Activated T-cell treated with anti-CD3 and anti-CD28 coated beads, Interleukin-2, amount 50 U/mL, for 72 hours (primary cell): ENCODE results near the gene SMU1. TPM values are rescaled to one million over a fixed set of nuclear protein-coding genes. Genes with fewer than 3 reads are reported as not detected.

Experiments
- ATAC-seq, 2 donors: fragments of 150-1000 bp; cut with Tn5 transposase; replicated peaks in 1 of 2; 2 replicates each; pipeline ENCODE4 v1.10.0; 2021; ENCODE audit warnings: moderate library complexity in 2 of 2, mild to moderate bottlenecking in 1 of 2
- DNase-seq, 2 donors: peaks; one replicate each; pipeline ENCODE4 v3.0.0; 2021 to 2022; ENCODE audit warnings: mixed read lengths in 1 of 2
- H3K27ac Mint-ChIP-seq: one replicate; pipeline ENCODE4 v1.8.0; 2022; ENCODE audit warnings: mild to moderate bottlenecking, moderate library complexity, mixed read lengths
- H3K27me3 Mint-ChIP-seq: one replicate; pipeline ENCODE4 v1.8.0; 2022; ENCODE audit warnings: low read depth, mixed read lengths
- H3K36me3 Mint-ChIP-seq, 2 donors: one replicate each; pipeline ENCODE4 v1.8.0; 2022; ENCODE audit warnings: mixed read lengths in 2 of 2, mild to moderate bottlenecking in 1 of 2; ENCODE audit not compliant: insufficient read depth in 2 of 2
- H3K4me1 Mint-ChIP-seq: one replicate; pipeline ENCODE4 v1.8.0; 2022; ENCODE audit warnings: low read depth, mixed read lengths
- H3K4me3 Mint-ChIP-seq, 2 donors: one replicate each; pipeline ENCODE4 v1.8.0; 2022; ENCODE audit warnings: mild to moderate bottlenecking in 2 of 2, mixed read lengths in 2 of 2, moderate library complexity in 2 of 2
- H3K9me3 Mint-ChIP-seq, 2 donors: one replicate each; pipeline ENCODE4 v1.8.0; 2022; ENCODE audit warnings: mixed read lengths in 2 of 2
- total RNA-seq, 2 donors: library from RNA; stranded (reverse); gene quantifications; one replicate each; pipeline ENCODE4 v1.2.3, GENCODE V29; 2022

SMU1 gene
- total RNA-seq, 2 donors from 2014 or later, result 23.4 to 27.6 TPM

GRCh38 chr9:33029231-33029786, 47.2 kb downstream of the SMU1 start:
- H3K4me1 Mint-ChIP-seq, result peaks cover 77% of the 10 kb centered on the region
- peak overlapping the region; percentile 91 to 94 for H3K4me3 Mint-ChIP-seq

GRCh38 chr9:33025572-33026342, 50.7 kb downstream of the SMU1 start:
- peak; percentile 83 to 84 for DNase-seq
- Mint-ChIP-seq H3K27ac (peak overlapping the region; percentile 97), H3K36me3 (peaks cover 18 to 52% of the 10 kb centered on the region in 2 donors), H3K9me3 (no peaks in the 10 kb centered on the region), H3K27me3 (no peaks in the 10 kb centered on the region), H3K4me3 (peak overlapping the region; percentile 91 to 94), H3K4me1 (peaks cover 83% of the 10 kb centered on the region)
- peak; percentile 59 to 61 for ATAC-seq

More at GRCh38 chr9:33029231-33029786, 47.2 kb downstream of the SMU1 start:
- DNase-seq (no peak), ATAC-seq (no peak)
- peaks cover 25 to 68% of the 10 kb centered on the region in 2 donors for H3K36me3 Mint-ChIP-seq
- no peaks in the 10 kb centered on the region for H3K27me3 Mint-ChIP-seq
- H3K9me3 Mint-ChIP-seq, result no peaks in the 10 kb centered on the region
- peak overlapping the region; percentile 93 for H3K27ac Mint-ChIP-seq

- peak within 1 kb of the TSS; percentile 91 to 94 for H3K4me3 Mint-ChIP-seq
- peak; percentile 82 to 84 for ATAC-seq
- no peaks in the 10 kb centered on the region for H3K9me3 Mint-ChIP-seq
- H3K36me3 Mint-ChIP-seq, result peaks cover 15 to 56% of the 10 kb centered on the region in 2 donors
- peak; percentile 94 to 98 for DNase-seq
- H3K4me1 Mint-ChIP-seq, result peaks cover 81% of the 10 kb centered on the region
- peak within 1 kb of the TSS; percentile 97 for H3K27ac Mint-ChIP-seq
- H3K27me3 Mint-ChIP-seq, result no peaks in the 10 kb centered on the region
Measured at GRCh38 chr9:33024966-33025571, 51.4 kb downstream of the SMU1 start, which contains the start of gene DNAJA1. DNAJA1 (plus strand) TSS chr9:33025273; CDS start chr9:33026485, 1,212 bp downstream.

GRCh38 chr9:33024126-33024965, 52.1 kb downstream of the SMU1 start:
- Mint-ChIP-seq H3K27ac (peak overlapping the region; percentile 36), H3K4me1 (peaks cover 74% of the 10 kb centered on the region), H3K36me3 (peaks cover 10 to 49% of the 10 kb centered on the region in 2 donors), H3K27me3 (no peaks in the 10 kb centered on the region), H3K4me3 (peak overlapping the region; percentile 91 to 94), H3K9me3 (no peaks in the 10 kb centered on the region)
- DNase-seq (peak in 1 of 2 donors; percentile 28), ATAC-seq (no peak)

GRCh38 chr9:33023661-33024060, 52.8 kb downstream of the SMU1 start:
- Mint-ChIP-seq H3K27ac (peak overlapping the region; percentile 75), H3K4me1 (peaks cover 67% of the 10 kb centered on the region), H3K9me3 (no peaks in the 10 kb centered on the region), H3K27me3 (no peaks in the 10 kb centered on the region), H3K4me3 (peak overlapping the region; percentile 91 to 94), H3K36me3 (peaks cover 10 to 45% of the 10 kb centered on the region in 2 donors)
- no peak for ATAC-seq
- DNase-seq, result no peak

GRCh38 chr9:33022755-33023154, 53.7 kb downstream of the SMU1 start:
- DNase-seq, result no peak
- no peak for ATAC-seq
- no peaks in the 10 kb centered on the region for H3K9me3 Mint-ChIP-seq
- H3K27me3 Mint-ChIP-seq, result no peaks in the 10 kb centered on the region
- H3K4me3 Mint-ChIP-seq, result peak overlapping the region; percentile 91 to 94
- H3K36me3 Mint-ChIP-seq, result peaks cover 8 to 36% of the 10 kb centered on the region in 2 donors
- H3K27ac Mint-ChIP-seq, result peak overlapping the region; percentile 75
- peaks cover 58% of the 10 kb centered on the region for H3K4me1 Mint-ChIP-seq

GRCh38 chr9:33022303-33022702, 54.2 kb downstream of the SMU1 start:
- Mint-ChIP-seq H3K4me1 (peaks cover 53% of the 10 kb centered on the region), H3K4me3 (peak overlapping the region; percentile 16 to 69), H3K27me3 (no peaks in the 10 kb centered on the region), H3K27ac (peak overlapping the region; percentile 93), H3K9me3 (no peaks in the 10 kb centered on the region), H3K36me3 (peaks cover 8 to 32% of the 10 kb centered on the region in 2 donors)
- DNase-seq (no peak), ATAC-seq (no peak)

- Mint-ChIP-seq H3K27me3 (no peaks in the 10 kb centered on the region), H3K36me3 (peaks cover 0 to 17% of the 10 kb centered on the region in 2 donors), H3K4me3 (no peak overlapping the region), H3K4me1 (peaks cover 38% of the 10 kb centered on the region), H3K27ac (no peak overlapping the region), H3K9me3 (no peaks in the 10 kb centered on the region)
- DNase-seq, result no peak
- no peak for ATAC-seq
Measured at GRCh38 chr9:33019797-33020196, 56.7 kb downstream of the SMU1 start.

GRCh38 chr9:33017283-33018041, 59.0 kb downstream of the SMU1 start:
- no peak for ATAC-seq
- DNase-seq, result no peak
- Mint-ChIP-seq H3K27me3 (no peaks in the 10 kb centered on the region), H3K4me1 (peaks cover 18% of the 10 kb centered on the region), H3K4me3 (no peak overlapping the region), H3K27ac (no peak overlapping the region), H3K36me3 (peaks cover 0 to 14% of the 10 kb centered on the region in 2 donors), H3K9me3 (no peaks in the 10 kb centered on the region)

- Mint-ChIP-seq H3K4me1 (no peaks in the 10 kb centered on the region), H3K36me3 (no peaks in the 10 kb centered on the region), H3K4me3 (no peak overlapping the region), H3K9me3 (no peaks in the 10 kb centered on the region), H3K27ac (no peak overlapping the region), H3K27me3 (no peaks in the 10 kb centered on the region)
- ATAC-seq (no peak), DNase-seq (no peak)
Measured at GRCh38 chr9:33014665-33015014, 61.8 kb downstream of the SMU1 start.

- no peak for DNase-seq
- H3K4me1 Mint-ChIP-seq, result no peaks in the 10 kb centered on the region
- H3K36me3 Mint-ChIP-seq, result no peaks in the 10 kb centered on the region
- no peak overlapping the region for H3K27ac Mint-ChIP-seq
- no peaks in the 10 kb centered on the region for H3K27me3 Mint-ChIP-seq
- H3K9me3 Mint-ChIP-seq, result no peaks in the 10 kb centered on the region
- no peak overlapping the region for H3K4me3 Mint-ChIP-seq
- ATAC-seq, result no peak
Measured at GRCh38 chr9:33013962-33014664, 62.4 kb downstream of the SMU1 start.
